NCI-H82 treated with DMSO at 0.1 percent for 48 hours (cell line): ENCODE results near the gene MFSD8.
"Not testable (repeated sequence)": the region's sequence is repeated elsewhere in the genome, so short reads cannot be mapped to it uniquely, and the experiment has no call there.

Source experiments
- DNase-seq: peaks from one replicate; lab custom pipeline; 2025; ENCODE audit not compliant: unreplicated experiment; lab: John Stamatoyannopoulos, UW

The MFSD8 gene

GRCh38 chr4:127936974-127937373, 28.0 kb downstream of the MFSD8 start:
- no peak for DNase-seq

GRCh38 chr4:127931836-127932235, 33.1 kb downstream of the MFSD8 start:
- DNase-seq, result not testable (repeated sequence)

- DNase-seq, result no peak
These were observed 34.8 kb downstream of the MFSD8 start for GRCh38 chr4:127930175-127930574.

GRCh38 chr4:127925720-127926119, 39.3 kb downstream of the MFSD8 start:
- DNase-seq, result not testable (repeated sequence)

- no peak for DNase-seq
These were observed 42.7 kb downstream of the MFSD8 start for GRCh38 chr4:127922226-127922625.

GRCh38 chr4:127920521-127920920, 44.5 kb downstream of the MFSD8 start:
- DNase-seq, result no peak

GRCh38 chr4:127917151-127917550, 47.8 kb downstream of the MFSD8 start:
- no peak for DNase-seq

- no peak for DNase-seq
These were observed 48.5 kb downstream of the MFSD8 start for GRCh38 chr4:127916512-127916911.

GRCh38 chr4:127905029-127905428, 59.9 kb downstream of the MFSD8 start:
- DNase-seq, result no peak

GRCh38 chr4:127899682-127900081, 65.3 kb downstream of the MFSD8 start:
- not testable (repeated sequence) for DNase-seq

- no peak for DNase-seq
These were observed 68.4 kb downstream of the MFSD8 start for GRCh38 chr4:127896528-127896927.

GRCh38 chr4:127896069-127896468, 68.9 kb downstream of the MFSD8 start:
- no peak for DNase-seq

- DNase-seq, result no peak
These were observed 75.1 kb downstream of the MFSD8 start for GRCh38 chr4:127889903-127890302.

GRCh38 chr4:127888559-127888958, 76.4 kb downstream of the MFSD8 start:
- no peak for DNase-seq

- no peak for DNase-seq
These were observed 83.5 kb downstream of the MFSD8 start for GRCh38 chr4:127881563-127881864.

GRCh38 chr4:127880763-127881562, 84.0 kb downstream of the MFSD8 start, which contains the start of gene PLK4:
Gene PLK4, plus strand, starts transcription at chr4:127880893. Its CDS starts 242 bp downstream, at chr4:127881135.
- peak; percentile 76 for DNase-seq

- no peak for DNase-seq
These were observed 89.2 kb downstream of the MFSD8 start for GRCh38 chr4:127875791-127876190.

- no peak for DNase-seq
These were observed 94.3 kb downstream of the MFSD8 start for GRCh38 chr4:127870688-127871087.

GRCh38 chr4:127870281-127870680, 94.7 kb downstream of the MFSD8 start:
- DNase-seq, result no peak

GRCh38 chr4:127868196-127868595, 96.8 kb downstream of the MFSD8 start:
- DNase-seq, result no peak
